Endothelial cell of umbilical vein (primary cell): ENCODE measurements around the gene MYO18A.

ENCODE experiments used
- CTCF ChIP-seq, 2 donors: IDR thresholded peaks; 1 replicate in 1 of 2; 2 replicates in 1 of 2; pipeline ENCODE4 v1.5.1; 2011; ENCODE audit warnings: low read length in 2 of 2, mild to moderate bottlenecking in 2 of 2, moderate library complexity in 2 of 2, control low read depth in 1 of 2, inconsistent platforms in 1 of 2, low read depth in 1 of 2; ENCODE audit not compliant: insufficient read depth in 1 of 2; ENCODE audit errors: extremely low read depth in 1 of 2
- EZH2 ChIP-seq: IDR thresholded peaks from 2 replicates; pipeline ENCODE4 v1.6.1; 2012; ENCODE audit warnings: borderline replicate concordance, low read depth, mild to moderate bottlenecking, moderate library complexity, low read length, inconsistent platforms; ENCODE audit not compliant: severe bottlenecking
- FOS ChIP-seq: IDR thresholded peaks from 2 replicates; pipeline ENCODE4 v1.6.1; 2011; ENCODE audit warnings: mild to moderate bottlenecking, low read length, moderate library complexity, borderline replicate concordance; ENCODE audit not compliant: insufficient read depth
- MAX ChIP-seq: IDR thresholded peaks from 2 replicates; pipeline ENCODE4 v1.6.1; 2011; ENCODE audit not compliant: insufficient read depth, insufficient read length
- MYC ChIP-seq: IDR thresholded peaks from one replicate; pipeline ENCODE4 v1.6.1; 2011; ENCODE audit warnings: mild to moderate bottlenecking, low read depth, low read length
- POLR2A ChIP-seq: IDR thresholded peaks from 2 replicates; pipeline ENCODE4 v1.6.1; 2012; ENCODE audit warnings: low read depth, mild to moderate bottlenecking, control low read depth, low read length
- POLR2AphosphoS5 ChIP-seq: IDR thresholded peaks from 2 replicates; pipeline ENCODE4 v1.6.1; 2012; ENCODE audit warnings: low read depth, mild to moderate bottlenecking, control low read depth, low read length, moderate library complexity; ENCODE audit not compliant: insufficient read depth

- TF ChIP-seq CTCF (IDR thresholded peaks at IDR 0.05; ENCODE audit: extremely low read depth in 1 of 2, insufficient read depth in 1 of 2, low read depth in 1 of 2, low read length in 2 of 2) (no peak), POLR2AphosphoS5 (no peak), POLR2A (no peak), MAX (no peak), EZH2 (no peak), FOS (no peak), MYC (no peak)
These were observed 80.7 kb downstream of the MYO18A start for GRCh38 chr17:29099527-29099926.
